DMS 273 treated with DMSO at 0.1 percent for 48 hours (cell line): ENCODE data around the gene PIK3AP1.

Source experiments
- DNase-seq: peaks from one replicate; lab custom pipeline; 2025; lab: John Stamatoyannopoulos, UW

Gene PIK3AP1

DNA sequence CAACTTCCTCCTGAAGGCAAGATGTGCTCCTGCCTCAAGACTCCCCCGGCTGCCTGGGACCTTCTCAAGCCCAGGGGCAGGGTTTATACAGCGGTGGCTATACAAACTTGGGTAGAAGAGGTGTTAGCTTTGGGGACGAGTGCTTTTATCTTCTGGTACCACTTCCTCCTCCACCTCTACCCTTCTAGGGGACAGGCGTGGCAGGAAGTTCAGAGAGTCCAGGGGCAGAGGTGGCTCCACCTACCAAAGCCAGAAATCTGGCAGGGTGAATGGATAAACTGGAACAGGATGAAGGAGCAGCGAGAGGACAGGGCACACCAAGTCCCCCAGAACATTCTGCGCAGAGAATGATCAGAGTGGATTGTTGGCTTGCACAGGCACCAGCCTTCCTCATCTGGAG, 109.5 kb downstream of the PIK3AP1 start:
- DNase-seq, result no peak

DNA sequence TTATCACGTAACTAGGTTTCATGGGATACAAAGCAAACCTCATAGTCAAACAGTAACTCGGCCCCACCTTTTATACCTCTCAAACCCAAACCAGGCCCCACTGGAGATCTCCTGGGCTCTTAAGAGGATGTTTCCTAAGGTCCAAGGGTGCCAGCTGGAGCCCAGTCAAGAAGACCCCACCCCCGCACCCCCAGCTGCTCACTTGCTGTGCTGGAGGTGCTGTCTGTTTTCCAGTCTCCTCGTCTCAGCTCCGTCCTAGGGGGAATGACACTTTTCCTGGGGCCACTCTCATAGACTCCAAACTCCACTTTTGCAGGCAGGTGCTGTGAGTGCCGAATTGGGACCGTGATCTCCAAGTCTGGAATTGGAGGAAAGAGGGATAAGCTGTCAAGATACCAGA, 110.8 kb downstream of the PIK3AP1 start:
- DNase-seq, result no peak

DNA sequence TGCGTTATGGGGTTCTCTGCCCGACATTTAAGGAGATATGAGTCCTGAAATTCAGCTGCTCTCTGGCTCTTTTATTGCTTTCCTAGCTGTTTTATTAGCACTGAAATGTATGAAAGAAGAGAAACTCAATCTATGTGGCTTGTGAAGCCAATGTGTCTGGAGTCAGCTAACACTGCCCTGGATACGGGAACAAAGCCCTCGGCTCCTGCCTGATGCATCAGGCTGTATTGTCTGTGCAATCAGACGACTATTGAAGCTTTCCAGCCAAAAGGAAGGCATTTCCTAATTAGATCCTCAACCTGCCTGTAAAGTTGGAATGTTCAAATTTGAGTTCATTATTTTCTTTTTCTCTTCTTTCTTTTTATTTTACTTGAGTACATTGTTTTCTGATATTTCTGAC, 111.5 kb downstream of the PIK3AP1 start:
- DNase-seq, result no peak

DNA sequence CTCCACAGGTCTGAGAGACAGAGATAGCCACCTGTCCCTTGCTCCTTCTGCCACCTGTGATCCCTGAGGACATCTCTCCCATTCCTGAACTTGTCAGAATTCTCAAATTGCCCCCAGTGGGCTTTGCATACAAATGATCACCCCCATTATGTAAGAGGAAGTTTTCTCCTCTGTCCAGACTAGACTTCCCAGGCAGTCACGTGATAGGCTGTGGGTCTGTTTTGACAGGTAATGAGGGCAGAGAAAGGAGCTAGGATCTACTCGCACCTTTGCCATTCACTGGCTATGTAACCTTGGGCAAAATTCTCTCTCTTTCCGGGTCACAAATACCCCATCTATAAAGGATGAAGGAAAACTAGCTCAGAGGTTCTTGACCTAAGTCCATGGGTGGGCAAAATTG, 112.1 kb downstream of the PIK3AP1 start:
- no peak for DNase-seq

DNA sequence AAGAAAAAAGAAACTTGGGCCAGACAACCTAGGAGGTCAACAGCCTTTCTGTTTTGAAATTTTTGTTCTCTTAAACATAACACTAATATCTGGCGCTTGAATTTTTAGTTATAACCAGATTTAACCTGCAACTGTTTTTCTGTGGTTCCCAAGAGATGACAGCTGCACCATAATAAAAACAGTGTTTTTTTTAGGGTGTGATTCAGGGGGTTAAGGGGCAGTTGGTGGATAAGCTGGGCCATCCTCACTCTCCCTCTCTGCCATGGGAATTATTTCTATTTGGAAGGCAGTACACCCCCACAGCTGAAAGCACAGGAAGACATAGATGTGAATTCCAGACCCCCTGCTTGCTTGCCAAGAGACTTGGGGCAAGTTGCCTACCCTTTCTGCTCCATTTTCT, 113.4 kb downstream of the PIK3AP1 start:
- DNase-seq, result no peak

DNA sequence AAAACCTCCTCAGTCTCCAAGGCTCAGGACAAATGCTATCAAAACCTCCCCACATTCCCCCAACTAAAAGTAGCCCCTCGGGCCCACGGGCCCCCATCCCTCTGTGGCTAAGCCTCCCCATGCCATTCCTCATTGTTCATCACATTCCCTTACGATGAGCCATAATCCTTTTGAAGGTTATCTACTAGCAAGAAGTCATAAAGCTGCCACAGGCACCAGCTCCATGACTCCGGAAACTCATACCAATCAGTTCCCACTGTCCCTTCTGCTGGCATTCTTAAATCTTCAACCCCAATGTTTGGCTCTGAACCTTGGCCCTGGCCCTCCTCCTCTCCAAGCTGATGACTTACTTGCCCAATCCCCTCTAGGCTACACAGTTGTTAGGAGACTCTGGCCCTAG, 114.1 kb downstream of the PIK3AP1 start:
- DNase-seq, result no peak

DNA sequence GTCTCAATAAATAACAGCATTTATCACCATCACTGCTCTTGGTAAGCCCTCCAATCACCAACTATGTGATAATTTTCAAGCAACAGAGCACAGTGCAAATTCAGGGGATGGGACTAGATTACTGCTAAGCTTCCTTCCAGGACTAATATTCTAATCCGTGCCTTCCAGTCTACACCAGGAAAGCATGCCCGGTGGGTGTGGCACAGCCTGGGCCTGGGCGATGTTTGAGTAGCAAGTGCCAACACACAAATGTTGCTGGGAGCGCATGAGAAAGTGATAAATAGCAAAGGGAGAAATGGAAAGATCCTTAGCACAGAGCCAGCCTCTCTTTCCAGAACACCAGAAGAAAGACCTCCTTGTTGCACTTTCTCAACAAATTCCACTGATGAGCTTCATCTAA, 120.0 kb downstream of the PIK3AP1 start:
- DNase-seq, result no peak

DNA sequence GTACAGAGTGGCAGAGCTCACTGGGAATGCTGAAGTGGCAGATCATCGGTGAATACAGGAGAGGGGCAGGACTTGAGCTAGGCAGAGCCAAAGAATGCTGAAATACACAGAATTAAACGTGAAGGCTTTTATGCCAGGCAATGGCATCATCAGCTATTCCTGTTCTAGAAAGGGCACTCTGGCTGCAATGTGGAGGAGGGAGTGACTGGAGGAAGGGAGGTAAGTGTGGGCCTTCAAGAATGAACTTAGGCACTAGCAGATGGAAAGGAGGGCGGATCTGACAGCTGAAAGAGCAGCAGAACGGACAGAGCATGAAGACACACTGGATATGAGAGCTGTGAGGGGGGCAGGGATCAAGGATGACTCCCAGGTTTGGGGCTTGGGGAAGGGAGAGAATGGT, 121.5 kb downstream of the PIK3AP1 start:
- DNase-seq, result no peak

DNA sequence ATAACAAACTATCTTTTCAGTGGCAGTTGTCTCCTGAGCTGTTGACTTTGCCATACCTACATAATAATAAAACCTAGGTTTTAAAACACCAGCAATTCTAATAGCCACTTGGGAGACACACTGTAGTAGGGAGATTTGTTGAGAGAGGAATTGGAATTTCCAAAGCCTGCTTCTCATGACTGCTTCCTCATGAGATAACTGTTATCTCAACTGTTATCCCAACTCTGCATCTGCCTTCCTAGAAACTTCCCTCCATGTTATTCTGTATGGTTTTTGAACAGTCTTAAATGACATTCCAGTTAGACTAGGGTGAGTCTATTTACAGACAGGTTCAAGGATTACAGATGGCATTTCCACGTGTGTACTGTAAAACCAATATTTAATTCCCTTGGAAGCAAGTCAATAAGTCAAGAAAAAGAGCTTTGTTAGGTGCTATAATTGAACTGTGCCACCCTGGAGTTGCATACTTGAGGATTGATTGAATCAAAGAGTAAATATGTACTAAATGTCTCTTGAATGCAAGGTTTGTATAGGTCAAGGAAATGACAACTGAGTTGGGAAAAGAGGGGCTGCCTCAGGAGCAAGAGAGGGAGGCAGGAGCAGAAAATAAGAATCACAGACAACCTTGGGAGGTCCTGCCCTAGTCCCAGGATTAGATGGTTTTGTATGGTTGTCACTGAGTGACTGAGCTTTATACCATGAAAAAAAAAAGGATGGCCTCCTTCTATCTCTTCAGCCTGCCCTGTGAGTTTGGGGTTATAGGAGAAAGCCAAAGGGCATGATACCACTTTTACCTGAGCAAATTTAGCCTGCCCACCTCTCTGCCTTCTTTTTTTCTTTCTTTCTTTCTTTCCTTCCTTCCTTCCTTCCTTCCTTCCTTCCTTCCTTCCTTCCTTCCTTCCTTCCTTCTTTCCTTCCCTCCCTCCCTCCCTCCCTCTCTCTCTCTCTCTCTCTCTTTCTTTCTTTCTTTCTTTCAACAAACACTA, 123.6 kb downstream of the PIK3AP1 start:
- no peak for DNase-seq

DNA sequence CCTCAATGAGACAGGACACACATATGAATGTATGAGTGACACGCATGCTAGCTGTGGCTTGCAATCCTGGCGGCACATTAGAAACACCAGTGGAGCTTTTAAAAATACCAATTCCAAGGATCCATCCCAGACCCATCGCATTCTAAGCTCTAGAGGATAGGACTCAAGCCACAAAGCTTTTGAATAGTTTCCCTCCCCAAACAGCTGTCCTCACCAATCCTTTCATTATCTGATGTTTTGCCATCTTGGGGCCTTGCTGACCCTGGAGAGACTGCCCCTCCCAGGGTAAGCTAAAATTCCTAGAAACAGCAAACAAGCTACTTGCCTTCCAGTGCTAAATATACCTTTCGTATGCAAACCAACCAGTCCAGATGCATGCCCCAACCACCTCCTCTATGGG, 124.6 kb downstream of the PIK3AP1 start:
- no peak for DNase-seq

DNA sequence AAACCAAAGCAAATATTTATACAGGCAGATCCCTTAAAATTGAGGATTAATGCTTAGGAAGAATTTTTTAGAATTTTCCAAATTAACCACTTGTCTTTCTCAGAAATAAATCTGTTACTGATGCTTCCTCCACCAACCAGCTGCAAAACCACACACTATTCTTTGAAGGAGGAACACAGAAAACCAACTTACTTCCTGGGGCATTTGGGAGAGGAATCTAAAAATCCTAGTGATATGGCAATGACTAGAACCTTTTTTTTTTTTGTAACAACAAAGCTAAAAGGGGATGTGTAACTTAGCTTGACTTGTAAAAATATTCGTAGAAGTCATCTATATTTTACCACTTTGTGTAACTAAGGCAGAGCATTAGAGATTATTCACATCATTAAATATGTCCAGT, 128.4 kb downstream of the PIK3AP1 start:
- no peak for DNase-seq

DNA sequence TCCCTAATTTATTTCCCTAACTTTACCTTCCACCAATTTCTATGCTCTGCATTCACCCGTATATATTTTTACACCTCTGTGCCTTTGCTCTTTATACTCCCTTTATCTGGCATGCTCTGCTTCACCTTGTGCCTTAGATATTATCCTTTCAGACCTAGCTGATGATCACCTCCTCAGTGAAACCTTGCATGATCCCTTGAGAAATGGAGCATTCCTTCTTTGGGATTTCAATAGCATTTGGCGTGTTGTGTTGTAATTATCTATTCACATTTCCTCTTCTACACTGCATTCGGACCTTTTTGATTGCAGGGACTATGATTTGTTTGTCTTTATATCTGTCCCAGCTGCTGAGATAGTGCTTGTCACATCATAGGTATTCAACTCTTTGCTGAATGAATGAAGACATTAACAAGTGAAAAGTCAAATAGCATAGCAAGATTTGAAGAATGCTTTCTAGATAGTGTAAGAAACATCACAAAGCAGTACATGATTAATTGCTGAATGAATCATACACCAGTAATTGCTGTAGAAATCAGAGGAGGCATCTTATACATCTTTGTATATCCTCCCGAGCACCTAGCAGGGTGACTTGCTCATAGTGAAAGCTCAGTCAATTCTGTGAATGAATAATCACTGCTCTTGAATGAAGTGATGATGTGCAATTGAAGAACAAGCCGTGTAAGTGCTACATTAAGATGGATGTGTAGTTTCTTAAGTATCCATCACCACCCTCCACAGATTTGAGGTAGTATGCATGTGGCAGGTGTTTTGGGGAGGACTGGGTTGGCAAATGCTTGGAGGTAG, 131.5 kb downstream of the PIK3AP1 start:
- DNase-seq, result no peak

DNA sequence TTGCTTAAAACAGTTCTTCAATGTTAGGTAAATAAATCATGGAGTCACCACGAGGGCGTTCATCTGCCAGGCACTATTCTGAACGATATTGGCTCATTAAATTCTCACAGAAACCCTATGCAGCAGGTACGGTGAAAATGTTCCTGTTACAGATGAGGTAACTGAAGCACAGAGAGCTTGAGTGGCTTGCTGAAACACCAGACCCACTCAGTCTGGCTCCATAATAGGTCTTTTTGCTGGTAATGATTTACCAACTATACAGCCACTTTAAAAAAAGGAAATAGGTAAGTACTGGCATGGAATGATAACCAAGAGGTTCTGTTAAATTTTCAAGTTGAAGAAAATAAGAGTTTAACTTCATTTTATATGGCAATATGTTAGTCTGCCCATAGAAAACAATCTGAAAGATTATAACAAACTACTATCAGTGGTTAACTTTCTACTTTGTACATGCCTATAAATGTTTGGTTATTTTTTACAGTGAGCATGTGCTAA, 132.2 kb downstream of the PIK3AP1 start:
- no peak for DNase-seq

DNA sequence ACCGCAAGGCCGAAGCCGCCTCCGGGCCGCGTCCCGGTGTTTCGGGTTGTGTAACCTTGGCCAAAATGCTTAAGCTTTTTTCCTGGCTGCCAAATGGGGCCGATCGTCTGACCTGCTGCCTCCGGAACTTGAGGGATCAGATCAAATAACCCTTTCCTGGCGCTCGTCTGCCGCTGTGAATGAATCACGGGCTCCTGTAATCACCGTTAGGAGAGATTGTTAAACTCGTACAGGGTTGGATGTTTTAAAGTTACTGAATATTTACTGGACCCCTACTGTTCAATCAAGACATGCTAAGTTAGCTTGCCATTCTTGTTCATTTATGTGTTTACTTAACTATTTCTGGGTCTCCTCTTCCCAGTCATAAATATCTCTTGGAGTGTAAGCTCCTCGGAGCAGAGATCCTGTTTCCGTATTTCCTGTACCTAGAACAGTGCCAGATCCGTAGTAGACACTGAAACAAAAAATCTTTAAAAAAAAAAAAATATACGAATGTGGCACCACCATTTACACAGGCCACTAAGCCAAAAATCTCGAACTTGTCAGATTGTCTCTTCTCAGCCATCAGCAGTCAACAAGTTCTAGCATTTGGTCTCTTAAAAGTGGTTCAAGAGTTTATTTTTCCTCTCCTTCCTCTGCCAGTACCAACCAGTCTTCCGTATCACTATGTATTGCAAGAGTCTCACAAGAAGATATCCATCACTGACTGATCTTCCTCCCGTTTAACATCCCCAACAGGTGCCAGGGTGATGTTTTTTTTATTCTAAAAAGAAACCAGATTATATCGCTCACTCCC, 132.9 kb downstream of the PIK3AP1 start:
- peak; percentile 46 for DNase-seq

DNA sequence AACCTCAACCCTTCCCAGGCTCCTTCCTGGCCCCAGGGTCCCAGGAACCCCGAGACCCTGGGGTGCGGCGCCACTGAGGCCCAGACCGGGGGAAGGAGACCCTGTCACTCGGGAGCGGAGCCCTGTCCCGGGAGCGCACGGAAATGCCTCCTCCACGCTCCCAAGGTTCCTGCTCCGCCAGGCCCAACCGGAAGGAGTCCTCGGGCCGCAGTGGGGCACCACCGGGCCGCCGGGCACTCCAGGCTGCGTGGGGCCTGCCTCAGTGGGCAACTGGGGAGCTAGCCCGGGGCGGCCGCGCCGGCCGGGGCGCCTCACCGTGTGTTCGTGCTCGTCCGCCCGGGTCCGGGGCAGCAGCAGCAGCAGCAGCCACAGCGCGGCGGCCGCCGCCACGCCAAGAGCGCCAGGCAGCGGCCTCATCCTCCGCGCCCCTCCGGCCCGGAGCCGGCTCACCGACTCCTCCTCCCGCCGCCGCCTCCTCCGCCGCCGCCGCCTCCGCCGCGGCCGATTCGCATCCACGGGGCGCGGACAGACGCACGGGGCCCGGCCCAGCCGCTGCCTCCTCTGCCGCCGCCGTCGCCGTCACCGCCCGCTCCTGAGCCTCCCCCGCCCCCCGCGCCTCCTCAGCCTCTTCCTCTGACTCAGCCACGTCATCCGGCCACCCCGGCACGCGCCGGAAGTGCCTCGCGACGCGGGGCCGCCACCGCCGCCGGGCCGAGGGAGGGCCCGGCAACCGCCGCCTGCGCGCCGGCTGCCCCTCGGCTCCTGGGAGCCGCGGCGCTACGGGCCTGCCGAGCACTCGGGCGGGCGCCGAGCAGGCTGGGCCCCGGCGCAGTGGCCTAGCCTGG, 133.7 kb downstream of the PIK3AP1 start, which contains the start of gene TM9SF3:
TM9SF3 (minus strand) TSS at position 594 of the 845 bp plus-strand sequence; CDS start at position 417, 177 bp downstream.
- peak; percentile 46 for DNase-seq

DNA sequence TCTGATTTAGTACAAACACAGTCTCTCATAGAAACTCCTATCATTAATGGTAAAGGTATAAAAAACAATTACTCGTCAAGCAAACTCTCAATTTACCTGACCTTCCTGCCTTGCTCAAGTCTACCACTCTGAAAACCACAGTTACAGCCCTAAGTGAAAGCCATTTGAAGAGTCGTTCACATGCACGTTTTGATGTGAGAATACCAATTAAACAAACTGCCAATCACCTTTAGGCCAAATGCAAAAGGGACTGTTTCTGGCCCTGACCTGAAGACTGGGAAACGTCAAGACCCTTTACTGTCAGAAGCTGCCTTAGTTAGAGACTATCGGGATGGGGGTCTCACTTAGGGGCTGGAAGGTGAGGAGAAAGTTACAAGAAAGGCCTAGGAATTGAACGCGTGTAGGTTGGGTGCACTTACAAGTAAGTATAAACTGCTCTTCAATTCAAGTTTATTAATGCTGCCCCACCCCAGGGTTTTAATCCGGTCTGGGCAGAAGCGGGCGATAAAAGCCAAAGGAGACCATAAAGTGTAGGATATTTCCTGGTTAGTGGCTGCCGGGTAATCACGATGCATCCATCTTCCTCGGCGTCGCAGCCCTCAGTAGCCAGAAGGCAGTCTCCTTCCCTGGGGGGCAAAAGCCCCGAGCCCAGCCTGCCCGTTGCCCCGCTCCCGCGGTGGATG, 134.4 kb downstream of the PIK3AP1 start:
- DNase-seq, result no peak

DNA sequence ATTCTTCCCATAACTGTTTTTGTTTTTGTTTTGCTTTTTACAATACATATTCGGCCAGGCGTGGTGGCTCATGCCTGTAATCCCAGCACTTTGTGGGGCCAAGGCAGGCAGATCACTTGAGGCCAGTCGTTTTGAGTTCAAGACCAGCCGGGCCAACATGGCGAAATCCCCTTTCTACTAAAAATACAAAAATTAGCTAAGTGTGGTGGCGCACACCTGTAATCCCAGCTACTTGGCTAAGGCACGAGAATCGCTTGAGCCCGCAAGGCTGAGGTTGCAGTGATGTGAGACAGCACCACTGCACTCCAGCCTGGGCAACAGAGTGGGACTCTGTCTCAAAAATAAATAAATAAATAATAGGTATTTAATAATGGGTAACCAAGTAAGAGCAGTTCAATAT, 135.8 kb downstream of the PIK3AP1 start:
- DNase-seq, result no peak

DNA sequence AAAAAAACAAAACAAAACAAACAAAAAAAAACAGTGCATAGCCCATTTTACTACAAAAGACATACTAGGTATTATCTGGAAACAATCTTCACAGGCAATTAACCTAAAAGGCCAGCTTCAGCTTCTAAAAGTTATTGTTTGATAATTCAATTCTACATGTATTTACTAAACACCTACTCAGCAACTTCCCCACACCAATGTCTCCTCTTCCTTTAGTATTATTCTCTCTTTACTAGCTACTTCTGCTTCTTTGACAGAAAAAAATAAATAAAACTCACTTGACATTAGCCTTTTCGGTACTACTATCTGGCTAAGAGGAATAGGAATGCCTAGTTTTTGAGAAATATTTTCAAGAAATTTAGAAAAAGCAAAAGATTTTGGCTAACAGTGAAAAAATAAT, 136.3 kb downstream of the PIK3AP1 start:
- no peak for DNase-seq

DNA sequence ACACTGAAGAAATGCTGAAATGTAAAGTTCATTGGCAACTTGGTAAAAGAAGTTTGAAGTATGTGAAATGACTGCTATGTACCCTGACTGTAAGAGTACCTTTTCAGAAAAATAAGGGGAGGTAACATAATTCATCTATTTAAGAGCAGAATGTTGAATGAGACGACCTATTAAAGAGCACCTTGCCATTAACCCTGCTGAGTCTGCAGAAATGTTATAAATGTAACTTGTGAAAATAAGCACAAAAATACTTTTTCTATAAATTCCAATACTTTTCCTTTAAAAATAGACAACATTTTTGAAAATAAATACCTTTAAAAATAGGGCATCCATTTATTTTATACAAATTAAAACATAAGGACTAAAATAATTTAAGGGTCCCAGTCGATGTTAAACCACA, 141.2 kb downstream of the PIK3AP1 start:
- DNase-seq, result no peak

DNA sequence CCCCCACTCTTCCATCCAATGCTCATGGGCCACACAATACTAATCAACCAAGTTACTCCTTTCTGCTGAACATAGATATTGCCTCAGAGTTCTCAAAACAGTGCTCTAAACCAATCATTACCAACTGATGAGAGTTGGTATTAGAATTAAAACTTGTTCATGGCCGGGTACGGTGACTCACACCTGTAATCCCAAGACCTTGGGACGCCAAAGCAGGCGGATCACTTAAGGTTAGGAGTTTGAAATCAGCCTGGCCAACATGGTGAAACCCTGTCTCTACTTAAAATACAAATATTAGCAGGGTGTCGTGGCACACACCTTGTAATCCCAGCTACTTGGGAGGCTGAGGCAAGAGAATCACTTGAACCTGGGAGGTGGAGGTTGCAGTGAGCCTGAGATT, 141.7 kb downstream of the PIK3AP1 start:
- DNase-seq, result no peak
